IPS-18a (cell line): ENCODE data around the gene FAM171A2.
"Not testable (repeated sequence)": the region's sequence is repeated elsewhere in the genome, so short reads cannot be mapped to it uniquely, and the experiment has no call there.

Experiments
- H3K27ac ChIP-seq: one replicate; pipeline ENCODE4 v1.5.1; 2013; ENCODE audit warnings: low read length
- H3K27me3 ChIP-seq: one replicate; pipeline ENCODE4 v1.6.1; 2013; ENCODE audit warnings: mild to moderate bottlenecking, low read length; ENCODE audit not compliant: control insufficient read depth, insufficient read depth
- H3K36me3 ChIP-seq: one replicate; pipeline ENCODE4 v1.6.1; 2013; ENCODE audit warnings: low read depth, low read length; ENCODE audit not compliant: control insufficient read depth
- H3K4me1 ChIP-seq: one replicate; pipeline ENCODE4 v1.6.1; 2013; ENCODE audit warnings: low read depth, low read length; ENCODE audit not compliant: control insufficient read depth
- H3K4me3 ChIP-seq: one replicate; pipeline ENCODE4 v1.5.1; 2013; ENCODE audit warnings: low read length
- H3K9ac ChIP-seq: one replicate; pipeline ENCODE4 v1.6.1; 2013; ENCODE audit warnings: mild to moderate bottlenecking, low read length, moderate library complexity
- H3K9me3 ChIP-seq: one replicate; pipeline ENCODE4 v1.6.1; 2013; ENCODE audit warnings: low read depth, low read length; ENCODE audit not compliant: control insufficient read depth

The FAM171A2 gene

DNA sequence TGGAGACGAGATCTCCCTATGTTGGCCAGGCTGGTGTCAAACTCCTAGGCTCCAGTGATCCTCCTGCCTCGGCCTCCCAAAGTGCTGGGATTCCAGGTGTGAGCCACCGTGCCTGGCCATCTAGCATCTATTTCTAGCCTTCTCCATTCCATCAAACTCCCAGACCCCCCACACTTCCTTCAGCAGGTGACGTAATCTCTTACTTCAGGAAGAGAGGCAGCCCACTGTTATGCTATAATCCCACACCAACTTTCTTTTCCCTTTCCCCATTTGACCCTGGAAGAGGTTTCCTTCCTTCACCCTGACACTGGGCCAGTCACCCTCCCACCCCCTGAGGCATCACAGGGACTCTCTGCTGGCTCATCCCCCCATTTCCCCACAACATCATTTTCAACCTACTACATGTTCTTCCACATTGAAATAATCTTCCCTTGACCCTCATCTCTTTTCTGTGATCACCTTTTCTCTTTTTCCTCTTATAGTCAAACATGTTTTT is 18.2 kb upstream of the FAM171A2 start:
- Histone ChIP-seq H3K4me3 (no peak overlapping the region), H3K9me3 (no peaks in the 10 kb centered on the region), H3K4me1 (peaks cover 11% of the 10 kb centered on the region), H3K27me3 (peaks cover 44% of the 10 kb centered on the region), H3K27ac (no peak overlapping the region), H3K9ac (no peak overlapping the region), H3K36me3 (no peaks in the 10 kb centered on the region)

DNA sequence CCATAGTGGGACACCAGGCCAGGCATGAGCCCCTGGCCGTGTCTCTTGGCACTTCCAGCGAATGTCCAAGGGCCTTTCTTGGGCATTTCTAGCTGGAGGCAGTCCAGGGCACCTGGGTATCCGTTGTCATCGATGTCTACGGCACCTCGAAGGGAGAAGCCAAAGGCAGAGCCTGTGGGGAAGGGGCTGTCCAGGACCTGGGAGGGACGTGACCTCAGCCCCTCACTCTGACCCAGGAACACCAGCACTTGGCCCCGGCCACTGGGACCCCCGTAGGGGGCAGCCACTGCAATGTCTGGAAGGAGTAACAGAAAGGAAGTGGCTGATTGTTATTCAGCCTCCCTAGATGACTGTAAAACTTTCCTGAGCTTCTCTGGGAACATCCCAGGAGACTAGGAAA is 17.1 kb upstream of the FAM171A2 start:
- H3K9ac ChIP-seq: no peak overlapping the region
- peaks cover 33% of the 10 kb centered on the region for H3K27me3 ChIP-seq
- no peaks in the 10 kb centered on the region for H3K36me3 ChIP-seq
- H3K27ac ChIP-seq: no peak overlapping the region
- peaks cover 9% of the 10 kb centered on the region for H3K4me1 ChIP-seq
- no peaks in the 10 kb centered on the region for H3K9me3 ChIP-seq
- H3K4me3 ChIP-seq: no peak overlapping the region

- H3K9me3 ChIP-seq: no peaks in the 10 kb centered on the region
- H3K27ac ChIP-seq: no peak overlapping the region
- no peak overlapping the region for H3K9ac ChIP-seq
- H3K36me3 ChIP-seq: no peaks in the 10 kb centered on the region
- H3K4me1 ChIP-seq: peaks cover 15% of the 10 kb centered on the region
- H3K27me3 ChIP-seq: peaks cover 31% of the 10 kb centered on the region
- no peak overlapping the region for H3K4me3 ChIP-seq
Measured at GRCh38 chr17:44379887-44380286, 16.2 kb upstream of the FAM171A2 start.

DNA sequence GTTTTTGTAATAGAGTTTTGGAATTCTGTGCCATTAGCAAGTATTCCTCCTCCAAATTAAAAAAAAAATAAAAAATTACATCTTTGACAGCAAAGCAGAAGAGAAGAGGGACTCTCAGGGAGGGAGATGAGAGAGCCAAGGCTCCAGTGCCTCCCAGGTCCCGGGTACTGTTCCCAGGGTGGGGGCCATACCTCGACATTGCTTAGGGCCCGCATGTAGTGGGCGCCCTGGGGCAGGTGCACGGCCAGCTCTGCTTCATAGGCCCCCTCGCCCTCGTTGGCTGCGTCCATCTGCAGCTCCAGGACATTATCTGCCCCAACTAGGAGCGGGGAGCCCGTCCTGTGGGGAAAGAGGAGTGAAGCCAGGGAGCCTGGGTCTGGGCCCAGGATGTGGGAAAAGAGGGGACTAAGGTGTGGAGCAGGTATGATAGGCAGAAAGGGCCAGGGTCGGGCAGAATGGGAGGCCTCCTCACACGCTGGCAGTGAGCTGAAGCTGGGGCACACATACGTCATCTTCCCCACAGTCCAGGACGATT is 14.6 kb upstream of the FAM171A2 start:
- no peak overlapping the region for H3K4me3 ChIP-seq

GRCh38 chr17:44376779-44377178 is 13.1 kb upstream of the FAM171A2 start:
- H3K36me3 ChIP-seq: no peaks in the 10 kb centered on the region
- peaks cover 12% of the 10 kb centered on the region for H3K4me1 ChIP-seq
- H3K9me3 ChIP-seq: no peaks in the 10 kb centered on the region
- H3K27ac ChIP-seq: no peak overlapping the region
- H3K27me3 ChIP-seq: no peaks in the 10 kb centered on the region
- H3K9ac ChIP-seq: no peak overlapping the region
- H3K4me3 ChIP-seq: no peak overlapping the region

More for the DNA sequence above, 14.6 kb upstream of the FAM171A2 start:
- Histone ChIP-seq H3K27me3 (peaks cover 14% of the 10 kb centered on the region), H3K36me3 (no peaks in the 10 kb centered on the region), H3K9ac (no peak overlapping the region), H3K27ac (no peak overlapping the region), H3K9me3 (no peaks in the 10 kb centered on the region), H3K4me1 (peaks cover 12% of the 10 kb centered on the region)

DNA sequence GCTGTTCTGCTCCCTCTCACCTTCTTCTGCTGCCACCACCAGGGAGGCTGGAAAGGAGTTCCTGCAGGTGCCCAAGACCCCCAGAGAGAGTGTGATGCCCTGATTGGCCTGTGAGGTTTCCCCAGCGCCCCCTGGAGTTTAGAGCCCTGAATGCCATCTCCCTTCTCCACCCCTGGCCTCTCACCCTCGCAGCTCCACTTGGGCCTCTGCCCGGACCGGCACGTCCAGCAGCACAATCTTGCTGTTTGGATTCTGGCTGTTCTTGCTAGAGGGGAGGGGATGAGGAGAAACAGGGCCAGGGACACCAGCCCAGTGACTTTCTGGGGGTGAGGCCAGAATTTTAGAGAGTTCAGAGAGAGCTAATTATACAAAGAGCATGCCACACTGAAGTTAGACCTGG is 12.5 kb upstream of the FAM171A2 start:
- no peak overlapping the region for H3K9ac ChIP-seq
- H3K27ac ChIP-seq: no peak overlapping the region
- H3K9me3 ChIP-seq: no peaks in the 10 kb centered on the region
- H3K4me3 ChIP-seq: no peak overlapping the region
- no peaks in the 10 kb centered on the region for H3K27me3 ChIP-seq
- H3K4me1 ChIP-seq: peaks cover 12% of the 10 kb centered on the region
- H3K36me3 ChIP-seq: no peaks in the 10 kb centered on the region

GRCh38 chr17:44375196-44376017 is 11.8 kb upstream of the FAM171A2 start:
- H3K27me3 ChIP-seq: no peaks in the 10 kb centered on the region
- H3K36me3 ChIP-seq: no peaks in the 10 kb centered on the region
- H3K9ac ChIP-seq: no peak overlapping the region
- no peaks in the 10 kb centered on the region for H3K9me3 ChIP-seq
- no peak overlapping the region for H3K27ac ChIP-seq
- peaks cover 12% of the 10 kb centered on the region for H3K4me1 ChIP-seq
- H3K4me3 ChIP-seq: peak overlapping the region; percentile 3

DNA sequence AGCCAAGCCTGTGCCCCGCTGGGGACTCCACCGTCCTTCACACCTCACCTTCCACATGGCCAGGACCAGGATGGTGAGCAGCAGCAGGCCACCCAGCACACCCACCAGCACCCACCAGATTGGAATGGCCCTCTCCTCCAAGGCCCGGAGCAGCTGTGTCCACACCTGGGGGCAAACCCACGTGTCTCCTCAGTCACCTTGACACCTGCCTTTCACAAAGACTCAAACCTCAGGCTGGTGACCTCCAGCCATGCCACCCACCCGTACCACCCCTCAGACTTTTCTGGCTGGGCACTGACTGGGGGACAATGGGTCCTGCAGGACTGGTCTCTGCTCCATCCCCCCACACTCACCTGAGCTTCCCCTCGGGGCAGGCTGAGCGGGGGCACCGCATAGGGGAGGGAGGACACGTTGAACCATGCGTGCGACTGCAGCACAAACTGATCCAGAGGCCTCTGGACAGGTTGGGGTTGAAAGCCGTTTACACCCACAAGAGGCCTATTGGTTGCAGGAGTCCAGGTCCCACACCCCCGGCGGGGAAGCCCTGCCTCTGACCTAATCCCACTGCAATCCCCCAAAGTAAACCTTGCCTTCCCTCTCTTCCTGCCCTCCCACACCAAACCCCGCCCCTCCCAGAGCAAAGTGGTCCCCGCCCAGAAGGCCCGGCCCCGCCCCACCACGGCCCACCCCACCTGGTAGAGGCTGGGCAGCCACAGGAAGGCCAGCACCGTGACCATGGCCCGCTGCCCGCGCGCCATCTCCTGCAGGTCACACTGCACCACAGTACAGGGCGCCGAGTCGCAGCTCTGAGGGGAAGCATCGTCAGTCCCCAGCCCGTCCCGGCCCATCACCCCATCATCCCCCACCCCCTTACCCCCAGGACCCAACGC is 10.9 kb upstream of the FAM171A2 start:
- Histone ChIP-seq H3K36me3 (no peaks in the 10 kb centered on the region), H3K4me3 (peak overlapping the region; percentile 3), H3K9ac (no peak overlapping the region), H3K27ac (no peak overlapping the region), H3K4me1 (peaks cover 12% of the 10 kb centered on the region), H3K9me3 (no peaks in the 10 kb centered on the region), H3K27me3 (no peaks in the 10 kb centered on the region)

DNA sequence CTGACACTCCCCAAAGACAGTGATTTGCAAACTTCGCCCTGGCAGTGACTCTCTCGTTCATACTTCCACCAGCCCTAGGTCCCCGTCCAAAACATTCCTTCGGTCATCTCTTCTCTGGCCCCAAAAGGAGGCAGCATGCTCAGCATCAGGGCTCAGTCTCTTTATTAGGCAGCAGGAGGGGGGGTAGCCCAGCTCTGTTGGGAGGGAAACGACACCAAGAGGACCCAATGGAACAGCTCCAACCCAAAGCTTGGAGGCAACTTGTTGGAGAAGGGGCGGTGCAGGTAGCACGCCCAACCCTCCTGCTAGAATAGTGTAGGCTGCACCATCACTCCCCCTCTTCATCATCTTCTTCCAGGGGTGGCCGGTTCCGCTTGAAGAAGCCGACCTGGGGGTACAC is 8.4 kb upstream of the FAM171A2 start:
- H3K27me3 ChIP-seq: no peaks in the 10 kb centered on the region
- no peaks in the 10 kb centered on the region for H3K36me3 ChIP-seq
- H3K4me3 ChIP-seq: no peak overlapping the region
- peaks cover 12% of the 10 kb centered on the region for H3K4me1 ChIP-seq
- no peak overlapping the region for H3K9ac ChIP-seq
- no peak overlapping the region for H3K27ac ChIP-seq
- H3K9me3 ChIP-seq: no peaks in the 10 kb centered on the region

- not testable (repeated sequence) for H3K9me3 ChIP-seq, H3K36me3 ChIP-seq, H3K4me1 ChIP-seq, H3K27ac ChIP-seq, H3K4me3 ChIP-seq, H3K9ac ChIP-seq
- H3K27me3 ChIP-seq: peaks cover 15% of the 10 kb centered on the region
Measured at GRCh38 chr17:44369414-44370023, 5.9 kb upstream of the FAM171A2 start.
